ENCODE data around the gene TGFB1.

- TF ChIP-seq ZNF274 (IDR thresholded peaks at IDR 0.05; ENCODE audit: low read depth, low read length), result no peak
- no peak for TF ChIP-seq YY1 (IDR thresholded peaks at IDR 0.05; ENCODE audit: insufficient read depth, insufficient read length)
Measured at GRCh38 chr19:41323430-41324125, 30.1 kb downstream of the TGFB1 start.

Measured in NT2/D1 (cell line).